MV-4-11 (cell line): ENCODE measurements around the gene NFIC.
A peak's percentile ranks its signal among the peaks of the same experiment; 100 is the strongest.

Experiments used
- DNase-seq: peaks from one replicate; lab custom pipeline; 2025; lab: John Stamatoyannopoulos, UW

Gene NFIC

DNA sequence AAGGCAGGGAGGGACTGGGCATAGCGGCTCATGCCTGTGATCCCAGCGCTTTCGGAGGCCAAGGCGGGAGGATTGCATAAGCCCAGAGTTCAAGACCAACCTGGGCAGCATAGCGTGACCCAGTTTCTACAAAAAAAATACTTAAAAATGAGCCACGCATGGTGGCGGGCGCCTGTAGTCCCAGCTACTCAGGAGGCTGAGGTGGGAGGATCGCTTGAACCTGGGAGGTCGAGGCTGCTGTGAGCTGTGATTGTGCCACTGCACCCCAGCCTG, 86.5 kb downstream of the NFIC start:
- DNase-seq, result peak; percentile 34

DNA sequence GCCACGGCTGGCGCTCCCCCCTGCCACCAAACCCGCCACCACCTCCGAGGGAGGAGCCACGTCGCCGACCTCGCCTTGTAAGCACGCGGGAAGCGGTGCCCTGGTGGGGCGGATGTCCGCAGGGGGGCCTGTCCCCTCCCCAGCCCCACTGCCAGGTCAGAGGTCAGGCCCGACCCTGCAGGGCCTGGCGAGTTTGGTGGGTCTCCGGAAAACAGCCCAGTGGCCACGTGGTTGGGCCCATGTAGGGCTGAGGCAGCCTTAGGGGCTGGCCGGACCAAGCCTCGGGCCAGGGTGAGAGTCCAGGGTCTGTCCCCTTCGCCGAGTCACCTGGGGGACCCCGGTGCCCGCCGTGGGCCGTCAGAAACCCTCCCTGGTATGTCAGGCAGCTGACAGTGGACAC, 87.5 kb downstream of the NFIC start:
- no peak for DNase-seq

DNA sequence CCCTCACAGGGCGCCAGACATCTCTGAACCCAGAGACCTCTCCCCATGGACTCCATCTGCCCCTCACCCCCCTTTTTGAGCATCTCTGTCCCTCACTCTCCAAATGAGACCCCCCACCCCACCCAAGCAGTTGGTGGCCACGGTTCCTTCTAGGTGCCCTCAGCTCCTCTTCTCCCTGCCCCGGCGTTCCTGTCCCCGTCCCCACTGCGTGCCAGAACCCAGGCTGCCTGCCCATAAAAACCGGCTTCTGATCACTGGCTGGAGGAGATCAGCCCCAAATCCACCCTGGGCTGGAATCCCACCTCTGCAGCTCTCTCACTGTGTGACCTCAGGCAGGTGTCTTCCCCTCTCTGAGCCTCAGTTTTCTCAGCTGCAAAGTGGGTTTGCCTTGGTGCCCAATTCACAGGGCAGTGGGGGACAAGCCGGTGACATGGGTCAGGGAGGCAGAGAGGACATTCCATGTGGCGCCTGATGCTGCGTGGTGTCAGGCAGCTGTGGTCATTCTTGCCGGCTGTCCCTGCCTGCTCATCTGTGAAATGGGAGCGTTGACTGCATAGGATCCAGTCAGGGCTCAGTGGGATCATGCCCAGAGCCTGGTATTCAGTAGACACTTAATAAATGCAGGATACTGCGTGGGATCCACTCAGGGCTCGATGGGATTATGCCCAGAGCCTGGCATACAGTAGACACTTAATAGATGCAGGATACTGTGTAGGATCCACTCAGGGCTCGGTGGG, 88.4 kb downstream of the NFIC start:
- no peak for DNase-seq

DNA sequence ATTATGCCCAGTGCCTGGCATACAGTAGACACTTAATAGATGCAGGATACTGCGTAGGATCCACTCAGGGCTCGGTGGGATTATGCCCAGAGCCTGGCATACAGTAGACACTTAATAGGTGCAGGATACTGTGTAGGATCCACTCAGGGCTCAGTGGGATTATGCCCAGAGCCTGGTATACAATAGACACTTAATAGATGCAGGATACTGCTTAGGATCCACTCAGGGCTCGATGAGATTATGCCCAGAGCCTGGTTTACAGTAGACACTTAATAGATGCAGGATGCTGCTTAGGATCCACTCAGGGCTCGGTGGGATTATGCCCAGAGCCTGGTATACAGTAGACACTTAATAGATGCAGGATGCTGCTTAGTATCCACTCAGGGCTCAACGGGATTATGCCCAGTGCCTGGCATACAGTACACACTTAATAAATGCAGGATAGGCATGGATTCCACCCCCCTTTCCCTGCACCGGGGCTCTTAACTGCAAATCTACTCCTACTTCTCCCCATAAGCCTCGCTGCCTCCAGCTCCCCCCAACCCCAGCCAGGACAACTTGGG, 89.1 kb downstream of the NFIC start:
- DNase-seq, result no peak

DNA sequence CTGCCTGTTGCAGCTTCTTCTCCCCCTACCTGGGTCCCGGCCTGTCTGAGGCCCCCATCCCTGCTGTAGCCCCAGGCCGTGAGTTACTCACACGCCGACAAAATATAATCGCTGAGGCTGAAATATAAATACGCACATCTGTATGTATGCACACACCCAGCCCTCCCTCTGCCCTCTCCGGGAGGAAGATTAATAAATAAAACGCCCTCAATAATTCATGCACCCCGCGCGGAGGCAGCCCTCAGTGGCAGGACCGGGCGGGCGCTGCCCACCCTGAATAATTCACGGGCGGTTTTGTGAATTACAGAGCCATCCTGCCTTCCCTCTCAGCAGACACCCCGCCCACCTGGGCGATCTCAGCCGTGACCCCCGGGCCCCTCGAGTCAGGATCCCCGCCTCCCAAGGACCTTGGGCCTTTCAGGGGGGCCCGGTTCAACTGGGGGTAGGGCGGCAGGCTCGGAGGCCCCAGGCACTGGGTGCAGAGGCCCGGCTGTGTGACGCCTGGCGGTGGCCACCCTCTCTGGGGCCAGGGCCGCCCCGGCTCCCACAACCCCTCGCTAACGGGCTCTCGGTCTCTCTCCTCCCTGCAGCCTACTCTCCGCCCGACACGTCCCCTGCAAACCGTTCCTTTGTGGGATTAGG, 89.7 kb downstream of the NFIC start:
- no peak for DNase-seq

DNA sequence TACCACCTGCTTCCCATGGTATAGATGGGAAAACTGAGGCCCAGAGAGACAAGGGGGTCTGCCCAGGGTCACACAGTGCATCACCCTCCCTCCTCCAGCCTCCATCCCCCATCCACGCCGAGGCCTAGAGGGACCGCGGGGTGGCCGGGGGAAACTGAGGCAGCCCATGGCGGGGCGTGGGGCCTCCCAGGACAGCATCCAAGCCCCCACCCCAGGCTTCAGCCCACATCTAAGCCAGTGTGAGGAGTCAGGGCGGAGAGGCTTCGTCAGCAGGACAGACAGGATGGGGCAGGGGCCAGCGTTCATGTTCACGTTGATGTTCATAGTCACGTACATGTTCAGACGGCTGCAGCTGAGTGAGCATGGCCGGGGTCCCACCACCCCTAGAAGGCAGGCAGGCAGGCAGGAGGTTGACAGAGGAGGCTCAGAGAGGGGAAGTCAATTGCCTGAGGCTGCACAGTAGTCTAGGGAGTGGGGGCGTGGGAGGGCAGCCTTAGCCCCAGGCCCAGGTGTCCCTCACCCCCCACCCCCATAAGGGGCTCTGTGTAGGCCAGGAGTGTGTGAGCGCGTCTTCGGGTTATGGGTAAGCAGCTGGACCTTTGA, 90.6 kb downstream of the NFIC start:
- no peak for DNase-seq

DNA sequence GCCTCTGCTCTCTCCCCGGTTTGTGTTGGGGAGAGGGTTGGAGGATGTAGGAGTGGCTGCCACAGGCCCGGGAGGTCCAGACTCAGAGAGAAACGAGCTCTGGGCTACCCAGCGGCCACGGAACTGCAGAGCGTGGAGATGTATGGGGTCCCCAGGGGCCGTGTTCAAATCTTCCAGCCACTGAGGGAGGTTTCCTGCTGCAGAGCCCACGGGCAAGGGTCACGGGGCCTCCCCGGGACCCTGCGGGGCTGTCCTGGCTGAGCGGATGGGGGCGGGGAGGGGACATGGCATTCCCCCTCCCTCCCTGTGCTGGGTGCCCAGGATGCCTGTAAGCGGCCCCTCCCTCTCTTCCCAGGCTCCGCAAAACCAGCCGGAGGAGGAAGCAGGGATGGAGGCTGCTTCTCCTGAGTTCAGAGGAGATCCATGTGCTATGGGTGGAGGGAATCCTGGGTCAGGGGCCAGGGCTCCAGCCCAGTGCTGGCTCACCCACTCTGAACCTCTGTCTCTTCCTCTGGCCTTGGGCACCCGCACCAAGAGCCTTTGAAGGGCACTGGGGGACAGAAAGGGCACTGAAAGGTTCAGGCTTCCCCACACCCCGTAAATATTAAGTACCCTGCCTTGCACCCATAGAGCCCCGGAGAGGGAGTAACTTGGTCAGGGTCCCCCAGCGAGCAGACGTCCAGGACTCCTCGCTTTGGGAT, 91.3 kb downstream of the NFIC start:
- no peak for DNase-seq

DNA sequence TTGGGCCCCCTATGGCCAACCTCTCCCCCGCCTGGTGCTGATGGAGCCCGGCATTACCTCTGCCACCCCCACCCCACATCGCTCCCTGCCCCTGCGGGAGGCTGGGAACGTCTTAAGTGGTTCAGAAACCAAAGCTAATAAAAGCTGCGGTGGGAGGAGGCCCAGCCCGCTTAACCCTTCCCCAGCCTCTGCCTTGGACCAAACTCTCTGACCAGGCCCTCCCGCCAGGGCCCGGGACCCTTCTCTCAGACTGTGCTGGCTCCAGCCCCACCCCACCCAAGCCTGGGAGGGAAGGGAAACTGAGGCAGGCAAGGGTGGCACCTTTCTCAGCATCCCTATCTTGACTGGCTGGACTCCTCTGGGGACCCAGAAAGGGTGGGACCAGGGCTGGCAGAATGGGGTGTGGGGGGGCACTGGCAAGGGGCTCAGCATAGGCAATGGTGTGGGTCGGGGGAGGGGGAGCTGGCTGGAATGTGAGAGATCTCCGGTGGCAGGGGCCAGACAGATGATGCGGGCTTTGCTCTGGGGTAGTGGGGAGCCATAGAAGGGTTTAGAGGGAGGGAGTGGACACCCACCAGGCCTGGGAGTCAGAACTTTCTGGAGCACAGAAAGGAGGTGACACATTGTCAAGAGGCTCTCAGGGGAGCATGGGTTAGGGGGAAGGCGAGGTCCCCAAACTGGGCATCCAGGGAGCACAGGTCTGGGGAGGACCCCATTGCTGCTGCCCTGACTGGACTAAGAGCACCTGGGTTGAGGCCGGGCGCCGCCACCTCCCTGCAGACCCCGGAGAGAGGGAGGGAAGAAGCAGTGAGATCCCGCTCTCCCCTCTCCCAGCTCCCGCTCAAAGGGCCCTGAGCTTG, 92.1 kb downstream of the NFIC start:
- DNase-seq, result no peak

DNA sequence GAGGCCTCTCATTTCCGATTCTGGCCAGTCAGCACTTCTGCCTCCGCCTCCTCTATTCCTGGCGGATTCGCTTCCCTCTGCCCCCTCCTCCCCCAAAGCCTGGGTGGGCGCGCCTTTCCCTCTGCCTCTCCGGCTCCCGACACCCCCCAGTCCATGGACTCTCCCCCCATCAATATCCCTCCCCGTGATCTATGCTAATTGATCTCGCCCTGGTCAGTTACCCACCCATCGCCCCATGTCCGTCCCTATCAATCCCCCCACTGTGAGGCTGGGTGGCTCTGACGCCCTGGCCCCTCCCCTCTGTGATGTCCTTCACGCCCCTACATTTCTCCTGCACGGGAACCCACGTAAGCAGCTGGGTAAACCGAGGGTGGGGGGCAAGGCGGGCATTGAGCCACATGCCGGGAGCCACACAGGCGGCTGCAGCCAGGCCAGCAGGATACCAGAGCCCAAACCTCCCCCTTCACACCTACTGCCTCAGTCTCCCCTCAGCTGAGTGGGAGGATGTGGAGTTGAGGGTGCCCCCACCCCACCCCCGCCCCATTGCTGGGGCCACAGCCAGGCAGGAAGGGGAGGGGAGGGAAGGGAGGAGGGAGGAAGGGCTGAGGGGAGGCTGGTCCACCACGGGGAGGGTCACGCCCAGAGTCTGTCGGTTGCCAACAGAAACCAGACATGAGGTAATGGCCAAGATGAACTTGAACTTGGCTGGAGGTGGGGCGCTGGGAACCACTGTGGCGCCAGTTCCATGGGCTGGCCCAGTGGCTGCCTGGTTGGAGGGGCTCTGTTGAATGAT, 92.9 kb downstream of the NFIC start:
- peak; percentile 53 for DNase-seq

DNA sequence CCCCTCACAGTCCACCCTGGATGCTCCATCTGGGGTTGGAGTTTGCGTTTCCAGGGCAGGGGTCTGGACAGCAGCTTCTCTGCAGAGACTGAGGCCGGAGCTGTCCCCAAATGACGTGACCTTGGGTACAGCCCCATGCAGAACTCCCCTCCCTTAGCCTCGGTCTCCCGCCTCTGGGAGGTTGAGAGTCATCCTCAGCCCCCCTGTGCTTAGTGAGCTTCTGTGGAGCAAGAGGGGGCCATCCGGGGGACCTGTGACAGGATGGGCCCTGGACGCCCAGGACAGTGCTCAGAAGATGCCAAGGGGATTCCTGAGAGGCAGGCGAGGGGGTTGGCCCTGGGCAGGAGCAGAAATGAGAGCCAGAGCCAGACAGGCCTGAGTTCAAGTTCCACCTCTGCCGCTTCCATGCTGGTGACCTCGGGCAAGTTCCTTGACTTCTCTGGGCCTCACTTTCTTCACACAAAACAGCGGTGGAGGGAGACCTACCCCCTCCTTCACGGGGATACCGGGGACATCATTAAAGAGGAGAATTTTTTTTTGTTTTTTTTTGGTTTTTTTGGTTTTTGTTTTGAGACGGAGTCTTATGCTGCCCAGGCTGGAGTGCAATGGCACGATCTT, 93.7 kb downstream of the NFIC start:
- no peak for DNase-seq

DNA sequence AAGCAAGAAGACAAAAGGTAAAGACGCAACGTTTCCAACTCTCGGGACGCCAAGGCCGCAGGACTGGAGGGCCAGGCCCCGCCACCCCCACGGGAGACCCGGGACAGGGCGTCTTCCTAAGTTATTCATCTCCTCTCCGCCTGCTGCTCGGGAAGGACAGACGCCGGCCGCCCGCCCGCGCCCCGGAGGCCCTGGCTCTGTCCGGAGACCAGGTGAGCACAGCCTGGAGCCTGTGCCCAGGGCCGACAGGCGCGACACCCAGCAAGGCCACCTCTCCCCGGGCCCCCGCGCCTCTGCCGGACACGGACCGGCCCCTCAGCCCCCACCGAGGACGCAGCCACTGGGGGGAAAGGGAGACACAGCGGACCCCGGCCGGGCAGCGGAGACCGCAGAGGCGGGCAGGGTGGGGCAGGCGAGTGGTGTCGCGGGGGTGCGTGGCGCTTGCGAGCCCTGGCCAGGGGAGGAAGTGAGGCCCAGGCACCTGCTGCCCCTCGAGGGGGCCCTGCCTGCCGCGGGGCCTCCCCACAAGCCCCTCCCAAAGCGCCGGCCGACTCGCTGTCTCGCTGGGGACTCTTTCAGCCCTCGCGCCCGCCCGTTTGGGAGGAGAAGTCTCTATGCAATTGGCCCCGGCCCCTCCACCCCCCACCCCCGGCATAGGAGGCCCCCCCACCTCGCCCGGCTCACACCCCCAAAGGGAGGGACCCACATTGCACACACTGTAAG, 96.8 kb downstream of the NFIC start:
- no peak for DNase-seq

DNA sequence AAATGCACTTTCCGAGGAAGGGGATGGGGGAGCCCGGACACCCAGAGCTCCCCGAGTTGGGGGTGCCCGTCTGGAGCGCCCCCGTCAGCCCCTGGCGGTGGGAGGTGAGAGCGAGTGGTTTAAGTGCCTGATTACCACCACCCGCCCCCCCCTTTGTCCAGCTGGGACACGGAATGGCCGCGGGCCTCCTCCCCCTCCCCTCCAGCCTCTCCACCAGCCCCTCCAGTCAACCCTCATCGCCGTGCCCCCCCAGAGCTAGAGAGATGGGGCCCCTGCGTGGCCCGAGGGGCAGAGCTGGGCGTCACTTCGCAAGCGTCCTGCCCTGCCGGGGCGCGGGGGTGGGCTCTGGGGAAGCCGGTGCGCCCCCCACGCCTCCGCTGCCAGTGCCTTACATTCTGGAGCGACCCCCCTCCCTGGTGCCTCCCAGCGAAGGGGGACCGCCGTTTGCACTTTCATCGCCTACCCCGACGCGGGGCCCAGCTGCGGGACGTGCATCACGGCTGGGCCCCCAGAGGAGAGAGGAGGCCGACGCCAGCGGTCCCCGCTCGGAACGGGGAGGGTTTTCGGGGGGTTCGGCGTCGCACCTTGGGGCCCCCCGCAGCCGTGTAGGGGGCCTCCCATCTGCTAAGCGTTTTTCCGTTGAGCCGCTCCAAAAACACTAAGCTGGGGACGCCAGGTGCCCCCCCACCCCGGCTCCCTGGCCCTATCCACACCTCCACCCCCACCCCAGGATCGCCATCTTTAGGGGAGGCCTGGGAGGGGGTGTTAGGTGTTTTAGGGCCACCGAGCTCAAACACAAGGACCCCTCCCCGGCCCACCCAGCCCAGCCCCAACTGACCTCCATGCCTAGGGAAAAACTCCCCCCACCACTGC, 97.6 kb downstream of the NFIC start:
- DNase-seq, result no peak

DNA sequence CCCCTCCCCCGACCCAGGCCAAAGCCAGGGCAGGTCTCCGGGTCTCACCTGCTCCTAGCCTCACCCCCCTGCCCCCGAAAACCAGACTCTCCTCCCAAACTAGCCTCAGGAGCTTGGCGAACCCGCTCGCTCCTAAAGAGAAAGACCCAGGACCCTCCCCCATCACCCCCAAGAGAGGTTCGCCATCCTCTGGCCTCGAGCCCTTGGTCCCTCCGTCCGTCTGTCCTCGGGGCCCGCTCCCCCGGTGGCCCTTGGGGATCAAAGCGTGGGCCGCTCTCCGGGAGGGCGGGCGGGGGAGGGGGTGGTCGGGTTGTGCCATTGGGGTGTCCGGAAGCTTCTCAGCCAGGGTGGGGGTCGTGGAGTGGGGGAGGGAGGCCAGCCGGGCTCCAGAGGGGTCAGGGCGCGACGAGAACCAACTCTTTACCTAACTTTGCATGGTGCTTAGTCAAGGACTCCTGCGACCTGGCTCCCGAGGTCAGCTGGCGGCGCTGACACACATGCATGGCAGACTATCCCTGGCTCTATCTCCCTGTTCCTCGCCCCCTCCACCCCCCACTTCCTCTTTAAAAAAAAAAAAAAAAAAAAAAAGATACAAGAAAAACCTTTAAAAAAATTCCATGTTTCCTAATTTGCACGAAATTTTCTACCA, 98.3 kb downstream of the NFIC start:
- DNase-seq, result no peak

DNA sequence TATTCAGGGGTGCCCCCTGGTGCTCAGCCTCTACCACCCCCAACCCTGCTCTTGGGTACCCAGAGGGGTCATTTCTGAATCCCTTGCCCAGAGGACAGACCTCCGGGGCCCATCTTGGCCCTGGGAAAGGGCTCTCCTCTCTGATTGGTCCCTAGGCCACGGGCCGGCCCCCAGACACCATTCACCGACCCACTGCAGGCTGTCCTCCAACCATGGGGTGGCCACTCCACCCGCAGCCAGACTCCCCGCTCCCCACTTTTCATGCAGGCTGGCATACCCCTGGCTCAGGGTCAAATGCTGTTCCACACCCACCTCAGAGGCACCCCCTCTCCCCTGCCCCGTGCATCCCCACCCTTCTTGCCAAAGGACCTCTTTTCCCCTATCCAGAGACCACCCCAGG, 99.2 kb downstream of the NFIC start:
- DNase-seq, result no peak

DNA sequence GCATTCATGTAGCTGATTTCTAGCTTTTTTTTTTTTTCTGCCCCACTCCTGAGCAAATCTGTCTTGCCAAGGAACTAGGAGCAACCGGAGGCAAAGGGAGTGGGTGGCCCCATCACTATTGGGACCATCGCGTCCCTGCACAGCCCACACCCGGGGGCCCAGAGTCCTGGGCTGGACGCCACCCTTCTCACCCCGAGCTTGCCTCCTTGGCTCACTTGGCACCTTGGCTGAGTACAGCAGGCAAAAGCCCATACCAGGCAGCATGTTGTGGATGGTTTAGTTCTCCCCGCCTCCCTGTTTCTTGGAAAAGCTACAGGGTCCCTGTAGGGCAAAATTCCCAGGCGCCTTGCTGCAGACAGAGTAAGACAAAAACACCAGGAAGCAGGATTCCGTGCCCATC, 100.3 kb downstream of the NFIC start:
- no peak for DNase-seq

DNA sequence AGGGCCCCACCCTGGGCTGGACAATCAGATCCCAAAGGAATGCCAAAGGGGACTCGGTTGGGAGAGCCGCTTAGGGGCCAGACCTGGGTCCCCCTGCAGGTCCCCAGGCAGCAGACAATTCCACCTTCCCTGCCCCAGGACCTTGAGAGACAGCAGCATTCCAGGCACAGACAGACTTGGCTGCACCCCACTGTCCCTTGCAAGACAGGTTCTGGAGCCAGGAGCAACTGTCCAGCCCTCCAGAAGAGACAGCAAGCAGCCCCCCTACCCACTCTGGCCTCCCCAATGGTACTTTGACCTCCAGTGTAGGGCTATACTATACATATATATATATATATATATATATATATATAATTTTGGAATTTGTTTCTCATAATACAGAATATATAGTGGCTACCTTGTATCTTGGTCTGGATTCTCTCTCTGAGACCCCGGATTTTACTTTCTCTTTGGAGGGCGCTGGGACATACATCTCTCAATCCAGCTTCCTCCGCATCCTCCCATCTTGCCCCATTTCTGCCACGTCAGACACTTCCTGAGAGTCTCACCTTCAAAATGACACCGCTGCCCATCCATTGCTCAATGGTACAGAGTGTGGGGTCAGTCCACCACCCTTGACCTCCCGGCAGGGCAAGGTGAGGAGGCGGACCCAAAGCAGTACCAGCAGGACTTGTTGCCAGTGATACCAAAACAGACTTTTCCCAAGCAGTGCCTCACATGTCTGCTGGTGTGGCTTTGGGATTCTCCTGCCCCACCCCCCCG, 101.2 kb downstream of the NFIC start:
- no peak for DNase-seq

DNA sequence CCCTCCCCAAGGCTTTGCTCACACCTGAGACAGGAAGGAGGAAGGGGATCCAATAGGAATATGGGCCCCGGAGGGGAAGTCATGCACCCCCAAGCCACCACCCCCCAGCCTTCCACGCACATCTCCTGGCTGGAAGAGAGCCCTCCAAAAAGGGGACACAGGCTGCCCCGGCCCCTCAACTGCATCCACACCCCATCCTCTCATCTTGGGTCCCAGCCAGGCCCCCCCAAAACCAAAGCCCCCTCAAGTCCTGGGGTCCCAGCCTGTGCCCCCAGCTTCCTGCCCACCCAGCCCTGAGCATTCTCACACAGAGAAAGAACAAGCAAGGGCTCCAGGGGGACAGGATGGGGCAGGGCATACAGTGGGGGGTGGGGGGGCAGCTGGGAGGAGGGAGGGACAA, 101.8 kb downstream of the NFIC start:
- DNase-seq, result no peak
